ENCODE data around the gene XPO4.
"Not testable (repeated sequence)": the region's sequence is repeated elsewhere in the genome, so short reads cannot be mapped to it uniquely, and the experiment has no call there.

Gene XPO4

DNA sequence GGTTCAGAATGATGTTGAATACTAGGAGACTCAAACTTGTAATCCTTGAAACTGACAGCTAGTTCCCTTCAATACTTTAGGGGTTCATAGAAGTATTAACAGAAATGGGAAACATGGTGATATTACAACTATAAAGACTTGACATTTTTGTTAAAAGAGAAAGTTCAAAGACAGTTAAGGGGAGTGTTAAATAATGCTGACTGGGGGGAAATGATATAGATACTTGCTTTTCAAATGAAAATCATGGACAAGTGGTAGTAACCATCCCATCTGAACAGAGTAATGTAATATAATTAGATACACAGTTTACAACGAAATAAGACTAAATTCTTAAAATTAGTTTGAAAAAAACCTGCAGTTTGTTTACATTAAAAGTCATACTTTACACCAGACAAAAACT is 122.2 kb downstream of the XPO4 start:
- no peak for DNase-seq

- DNase-seq, result no peak
Observed at GRCh38 chr13:20779405-20779804, 123.1 kb downstream of the XPO4 start.

- DNase-seq, result no peak
Observed at GRCh38 chr13:20778311-20778710, 124.2 kb downstream of the XPO4 start.

- no peak for DNase-seq
Observed at GRCh38 chr13:20776751-20777150, 125.8 kb downstream of the XPO4 start.

- no peak for DNase-seq
Observed at GRCh38 chr13:20775961-20776360, 126.6 kb downstream of the XPO4 start.

GRCh38 chr13:20774746-20775145 is 127.8 kb downstream of the XPO4 start:
- DNase-seq, result no peak

DNA sequence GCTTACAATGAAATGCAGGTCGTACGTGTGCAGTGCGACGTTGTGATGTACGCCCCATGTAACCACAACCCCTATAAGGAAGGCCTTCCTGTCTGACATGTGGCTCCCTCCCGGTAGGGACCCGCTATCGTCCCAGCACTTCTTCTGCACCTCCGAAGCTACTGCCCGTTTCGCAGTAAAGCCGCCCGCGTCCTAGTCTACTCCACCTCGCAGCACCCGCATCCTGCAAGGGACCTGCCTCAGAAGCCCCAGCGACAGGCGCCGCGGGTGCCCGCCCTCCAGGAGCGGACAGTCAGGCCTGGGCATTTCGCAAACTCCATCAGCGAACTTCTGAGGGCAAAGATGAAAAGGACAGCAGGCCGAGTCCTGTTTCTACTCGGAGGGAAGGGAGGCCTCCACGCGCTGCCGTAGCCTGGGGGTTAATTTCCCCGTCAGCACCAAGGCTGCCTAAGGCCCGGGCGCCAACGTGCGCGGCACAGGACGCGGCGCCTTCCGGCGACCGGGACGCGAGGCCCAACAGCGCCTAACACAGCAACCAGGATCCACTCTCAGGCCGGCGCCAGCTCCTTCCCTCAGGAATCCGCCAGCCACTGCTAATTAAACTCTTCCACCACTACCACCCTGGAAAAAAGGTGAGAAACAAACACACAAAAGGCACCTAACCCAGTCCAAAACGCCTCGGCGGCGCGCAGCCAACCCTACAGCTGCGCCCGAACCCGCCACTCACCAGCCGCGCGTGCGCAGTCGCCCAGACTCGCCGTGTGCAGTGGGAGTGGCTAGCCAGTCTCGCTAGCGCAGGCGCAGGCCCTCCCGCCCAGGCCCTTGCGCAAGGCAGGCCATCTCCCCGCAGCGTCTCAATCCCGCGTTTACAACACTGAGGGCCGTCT is 129.1 kb downstream of the XPO4 start, which contains the start of gene EEF1AKMT1:
TSS of gene EEF1AKMT1 (minus strand) at position 768 of the 887 bp plus-strand sequence. CDS start 16,363 bp downstream, outside the sequence.
- DNase-seq, result peak; percentile 85

GRCh38 chr13:20772401-20773131 is 130.0 kb downstream of the XPO4 start:
- DNase-seq, result peak; percentile 63

- DNase-seq, result no peak
Observed at GRCh38 chr13:20769834-20770233, 132.7 kb downstream of the XPO4 start.

GRCh38 chr13:20769091-20769490 is 133.5 kb downstream of the XPO4 start:
- DNase-seq, result peak; percentile 11

DNA sequence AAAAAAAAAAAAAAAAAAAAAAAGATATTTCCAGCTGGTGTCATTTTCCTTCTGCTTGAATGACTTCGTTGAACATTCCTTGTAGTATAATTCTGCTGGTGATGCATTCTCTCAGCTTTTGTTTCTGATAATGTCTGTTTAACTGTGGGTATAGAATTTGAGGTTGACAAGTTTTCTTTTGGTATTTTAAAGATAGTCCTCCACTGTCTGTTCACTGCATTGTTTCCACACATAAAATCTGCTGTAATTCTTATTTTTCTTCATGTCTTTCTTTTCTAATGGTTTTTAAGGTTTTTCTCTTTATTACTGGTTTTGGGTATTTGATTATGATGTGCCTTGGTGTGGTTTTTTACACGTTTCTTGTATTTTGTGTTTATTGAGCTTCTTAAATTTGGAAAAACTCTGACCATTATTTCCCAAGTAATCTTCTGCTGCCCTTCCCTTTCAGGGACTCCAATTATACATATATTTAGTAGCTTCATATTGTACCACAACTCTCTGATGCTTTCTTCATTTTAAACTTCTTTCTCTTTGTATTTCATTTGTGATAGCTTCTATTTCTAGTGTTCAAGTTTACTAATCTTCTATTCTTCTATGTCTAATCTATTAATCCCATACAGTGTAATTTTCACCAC is 135.1 kb downstream of the XPO4 start:
- DNase-seq, result no peak

DNA sequence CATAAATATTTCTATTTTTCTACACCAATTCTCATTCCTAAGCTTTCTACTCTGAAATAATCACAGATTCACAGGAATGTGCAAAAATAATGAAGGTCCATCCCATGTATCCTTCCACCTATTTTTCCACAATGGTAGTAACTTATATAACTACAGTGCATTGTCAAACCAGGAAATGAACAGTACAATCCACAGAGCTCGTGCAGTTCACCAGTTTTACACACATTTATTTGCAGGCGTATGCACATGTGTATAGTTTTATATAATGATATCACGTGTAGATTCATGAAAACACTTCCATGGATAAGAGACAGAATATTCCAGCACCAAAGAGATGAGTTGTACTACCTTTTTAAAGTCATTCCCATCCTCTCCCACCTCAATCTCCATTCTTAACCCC is 141.7 kb downstream of the XPO4 start:
- DNase-seq, result no peak

GRCh38 chr13:20754009-20754408 is 148.5 kb downstream of the XPO4 start:
- DNase-seq, result no peak

GRCh38 chr13:20749377-20749776 is 153.2 kb downstream of the XPO4 start:
- no peak for DNase-seq

- DNase-seq, result not testable (repeated sequence)
Observed at GRCh38 chr13:20743830-20744404, 158.6 kb downstream of the XPO4 start.

GRCh38 chr13:20740021-20740420 is 162.5 kb downstream of the XPO4 start:
- no peak for DNase-seq

DNA sequence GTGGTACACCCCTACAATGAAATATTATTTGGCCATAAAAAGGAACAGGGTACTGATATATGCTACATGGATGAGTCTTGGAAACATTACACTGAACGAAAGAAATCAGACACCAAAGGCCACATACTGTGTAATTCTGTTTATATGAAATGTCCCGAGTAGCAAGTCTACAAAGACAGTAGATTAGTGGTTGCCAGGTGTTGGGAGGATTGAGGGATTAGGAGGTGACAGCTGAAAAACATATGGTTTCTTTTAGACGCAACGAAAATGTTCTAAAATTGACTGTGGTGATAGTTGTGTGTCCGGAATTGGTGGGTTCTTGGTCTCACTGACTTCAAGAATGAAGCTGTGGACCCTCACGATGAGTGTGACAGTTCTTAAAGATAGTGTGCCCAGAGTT is 163.9 kb downstream of the XPO4 start:
- no peak for DNase-seq

- no peak for DNase-seq
Observed at GRCh38 chr13:20729633-20730585, 172.6 kb downstream of the XPO4 start.

- no peak for DNase-seq
Observed at GRCh38 chr13:20728579-20729311, 173.8 kb downstream of the XPO4 start.

- DNase-seq, result no peak
Observed at GRCh38 chr13:20727856-20728255, 174.7 kb downstream of the XPO4 start.
